Mucosa of descending colon (tissue), 3 donors: ENCODE measurements around the gene GTF2H4. TPM values are rescaled to one million over a fixed set of nuclear protein-coding genes. Genes with fewer than 3 reads are reported as not detected.

Experiments used
- ATAC-seq: fragments of 200-7000 bp; cut with Tn5 transposase; one replicate; pipeline ENCODE4 v1.9.1; 2020; ENCODE audit warnings: mild to moderate bottlenecking, moderate library complexity
- DNase-seq, 3 donors: peaks; one replicate each; pipeline ENCODE4 v3.0.0-alpha.2; 2020
- H3K36me3 ChIP-seq: fragments of 200-600 bp; one replicate; pipeline ENCODE4 v1.8.0; 2021; ENCODE audit warnings: low read depth, mild to moderate bottlenecking
- H3K4me1 ChIP-seq: fragments of 200-600 bp; one replicate; pipeline ENCODE4 v1.8.0; 2021; ENCODE audit warnings: low read depth, mild to moderate bottlenecking
- H3K4me3 ChIP-seq: fragments of 200-600 bp; one replicate; pipeline ENCODE4 v1.8.0; 2021; ENCODE audit warnings: mild to moderate bottlenecking
- H3K9me3 ChIP-seq: fragments of 200-600 bp; one replicate; pipeline ENCODE4 v1.8.0; 2021; ENCODE audit warnings: mild to moderate bottlenecking
- intact Hi-C, 2 donors: fragments of 100-400 bp; cut with DNase I in 1 of 2; cut with micrococcal nuclease in 1 of 2; formaldehyde crosslinking; loops; one replicate each; pipeline versions ENCODE4 v1.11.0 to v1.11.1; 2022; cut with DNase I, micrococcal nuclease
- total RNA-seq, 3 donors: library from RNA; stranded (reverse); fragmentation: NEBNext Ultra II Directional in 2 of 3; extraction: Animal tissue kit (Norgen Biotek cat#: 25700) in 2 of 3; gene quantifications; one replicate each; pipeline versions ENCODE4 v1.2.1 to v1.2.4, GENCODE V29; 2021 to 2023
- TF ChIP-seq, protein P1 (sequence below): fragments of 200-600 bp; IDR thresholded peaks from one replicate; pipeline ENCODE4 v1.8.0; 2022; ENCODE audit warnings: antibody characterized with exemption, mild to moderate bottlenecking
- donor health status: DM: no; HTN: no; CAD: no; lungs with moderate emphysema.
- donor health status: DM: no; HTN: no; CAD: no.
- donor health status: DM: no; HTN: yes; CAD: no.

The GTF2H4 gene
- total RNA-seq, 3 donors from 2014 or later = 17.0 to 25.3 (median 25.0) TPM

DNA sequence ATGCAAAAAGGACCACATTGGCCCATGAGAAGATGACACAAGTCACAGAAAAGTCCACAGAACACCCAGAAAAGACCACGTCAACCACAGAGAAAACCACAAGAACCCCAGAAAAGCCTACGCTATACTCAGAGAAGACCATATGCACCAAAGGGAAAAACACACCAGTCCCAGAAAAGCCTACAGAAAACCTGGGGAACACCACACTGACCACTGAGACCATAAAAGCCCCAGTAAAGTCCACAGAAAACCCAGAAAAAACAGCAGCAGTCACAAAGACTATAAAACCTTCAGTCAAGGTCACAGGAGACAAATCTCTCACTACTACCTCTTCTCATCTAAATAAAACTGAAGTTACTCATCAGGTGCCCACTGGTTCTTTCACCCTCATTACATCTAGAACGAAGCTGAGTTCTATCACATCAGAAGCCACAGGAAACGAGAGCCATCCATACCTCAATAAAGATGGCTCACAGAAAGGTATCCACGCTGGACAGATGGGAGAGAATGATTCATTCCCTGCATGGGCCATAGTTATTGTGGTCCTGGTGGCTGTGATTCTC, 44.0 kb downstream of the GTF2H4 start:
- peaks cover 8% of the 10 kb centered on the region for H3K4me1 ChIP-seq
- no peak overlapping the region for H3K4me3 ChIP-seq
- no peaks in the 10 kb centered on the region for H3K36me3 ChIP-seq
- TF ChIP-seq, protein P1, sequence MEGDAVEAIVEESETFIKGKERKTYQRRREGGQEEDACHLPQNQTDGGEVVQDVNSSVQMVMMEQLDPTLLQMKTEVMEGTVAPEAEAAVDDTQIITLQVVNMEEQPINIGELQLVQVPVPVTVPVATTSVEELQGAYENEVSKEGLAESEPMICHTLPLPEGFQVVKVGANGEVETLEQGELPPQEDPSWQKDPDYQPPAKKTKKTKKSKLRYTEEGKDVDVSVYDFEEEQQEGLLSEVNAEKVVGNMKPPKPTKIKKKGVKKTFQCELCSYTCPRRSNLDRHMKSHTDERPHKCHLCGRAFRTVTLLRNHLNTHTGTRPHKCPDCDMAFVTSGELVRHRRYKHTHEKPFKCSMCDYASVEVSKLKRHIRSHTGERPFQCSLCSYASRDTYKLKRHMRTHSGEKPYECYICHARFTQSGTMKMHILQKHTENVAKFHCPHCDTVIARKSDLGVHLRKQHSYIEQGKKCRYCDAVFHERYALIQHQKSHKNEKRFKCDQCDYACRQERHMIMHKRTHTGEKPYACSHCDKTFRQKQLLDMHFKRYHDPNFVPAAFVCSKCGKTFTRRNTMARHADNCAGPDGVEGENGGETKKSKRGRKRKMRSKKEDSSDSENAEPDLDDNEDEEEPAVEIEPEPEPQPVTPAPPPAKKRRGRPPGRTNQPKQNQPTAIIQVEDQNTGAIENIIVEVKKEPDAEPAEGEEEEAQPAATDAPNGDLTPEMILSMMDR = no peak
- H3K9me3 ChIP-seq = no peaks in the 10 kb centered on the region
- intact Hi-C loops = no loop called here
- DNase-seq (no peak), ATAC-seq (no peak)

DNA sequence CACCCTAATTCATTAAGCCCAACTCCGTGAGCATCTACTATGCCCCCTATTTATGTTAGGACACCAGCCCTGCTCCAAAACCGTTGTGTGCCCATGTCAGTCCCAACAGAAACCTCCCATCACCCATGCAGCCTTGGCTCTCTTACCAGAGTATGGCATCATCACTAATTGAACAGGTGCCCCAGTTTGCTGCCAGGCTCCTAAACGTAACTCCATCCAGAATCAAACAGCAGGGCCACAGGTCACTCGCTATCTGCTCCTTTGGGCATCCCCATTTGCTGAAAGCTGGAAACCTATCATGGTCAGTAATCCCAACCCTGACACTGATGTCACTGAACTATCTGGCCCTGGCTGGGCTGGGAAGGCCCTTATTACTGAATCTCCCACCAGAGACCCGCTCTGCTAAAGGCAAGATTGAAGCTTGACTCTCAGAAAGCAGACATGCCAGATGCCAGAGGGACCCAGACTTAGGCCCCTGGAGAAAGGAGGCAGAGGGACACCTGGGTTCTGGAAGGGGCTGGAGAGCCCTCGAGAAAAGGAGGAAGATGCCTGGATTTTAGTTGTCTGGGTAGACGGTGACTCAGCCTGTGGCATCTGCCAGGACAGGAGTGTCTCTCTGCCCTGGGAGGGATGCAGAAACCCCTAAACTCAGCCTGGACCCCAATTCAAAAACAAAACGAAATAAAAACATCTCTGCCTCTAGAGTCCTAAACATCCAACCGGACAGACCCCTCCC, 46.8 kb downstream of the GTF2H4 start:
- DNase-seq = no peak
- TF ChIP-seq, protein P1 = no peak
- peaks cover 8% of the 10 kb centered on the region for H3K4me1 ChIP-seq
- no peaks in the 10 kb centered on the region for H3K9me3 ChIP-seq
- ATAC-seq = peak; percentile 8
- H3K4me3 ChIP-seq = no peak overlapping the region
- H3K36me3 ChIP-seq = no peaks in the 10 kb centered on the region
- intact Hi-C loops = no loop called here

DNA sequence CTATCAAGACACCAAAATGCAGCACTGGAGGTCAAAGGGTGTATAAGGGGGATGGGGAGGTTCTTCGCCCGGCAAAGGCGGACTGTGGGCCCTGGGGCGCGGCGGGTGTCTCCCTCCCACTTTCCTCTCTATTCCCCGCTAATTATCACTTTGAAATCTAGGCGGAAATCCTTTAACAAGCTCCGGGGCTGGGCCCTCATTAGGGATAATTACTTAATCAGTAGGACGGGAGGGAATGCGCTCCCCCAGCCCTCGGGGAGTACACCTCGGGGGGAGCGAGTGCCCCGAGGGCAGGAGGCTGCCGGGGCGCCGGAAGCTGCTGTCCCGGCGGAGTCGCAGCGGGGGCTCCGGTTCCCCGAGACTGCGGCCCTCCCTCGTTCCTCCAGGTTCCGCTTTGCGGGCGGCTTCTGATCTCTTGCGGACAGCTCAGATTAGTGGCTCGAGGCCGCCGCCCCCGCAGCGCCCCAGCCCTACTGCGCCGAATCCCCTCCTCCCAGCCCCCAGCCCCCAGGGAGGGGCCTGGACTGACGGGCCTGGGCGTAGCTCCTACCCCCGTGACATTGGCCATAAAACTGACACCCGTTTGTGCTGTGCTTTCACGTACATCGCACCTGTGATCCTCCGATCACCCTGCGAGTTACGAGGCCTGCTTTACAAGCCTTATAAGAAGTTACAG, 47.5 kb downstream of the GTF2H4 start:
- intact Hi-C loops = no loop called here
- DNase-seq (peak; percentile 42 to 82 (median 60)), ATAC-seq (peak; percentile 90)
- TF ChIP-seq, protein P1 = no peak
- H3K4me1 ChIP-seq = peaks cover 8% of the 10 kb centered on the region
- no peaks in the 10 kb centered on the region for H3K9me3 ChIP-seq
- H3K36me3 ChIP-seq = no peaks in the 10 kb centered on the region
- H3K4me3 ChIP-seq = no peak overlapping the region

DNA sequence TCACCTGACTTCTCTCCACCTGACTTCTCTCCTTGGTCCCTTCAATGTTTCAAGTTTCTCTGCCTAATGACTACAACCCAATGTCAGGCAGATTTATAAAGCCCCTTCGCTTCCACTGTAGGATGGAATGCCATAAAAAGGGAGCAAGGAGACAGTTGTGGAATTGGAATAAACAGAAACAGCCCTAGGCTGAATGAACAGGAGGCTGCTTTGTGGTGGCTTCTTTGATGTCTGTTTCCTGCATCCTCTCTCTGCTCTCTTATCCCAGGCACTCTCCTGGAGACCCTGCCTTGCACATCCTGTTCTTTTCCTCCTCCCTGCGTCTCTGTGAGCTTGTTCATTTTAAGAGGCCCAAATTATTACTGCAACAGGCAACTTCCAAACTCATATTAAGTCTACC, 49.7 kb downstream of the GTF2H4 start:
- TF ChIP-seq, protein P1 = no peak
- intact Hi-C loops = no loop called here
- peaks cover 8% of the 10 kb centered on the region for H3K4me1 ChIP-seq
- no peak overlapping the region for H3K4me3 ChIP-seq
- ATAC-seq = no peak
- no peak for DNase-seq
- no peaks in the 10 kb centered on the region for H3K9me3 ChIP-seq
- H3K36me3 ChIP-seq = no peaks in the 10 kb centered on the region

DNA sequence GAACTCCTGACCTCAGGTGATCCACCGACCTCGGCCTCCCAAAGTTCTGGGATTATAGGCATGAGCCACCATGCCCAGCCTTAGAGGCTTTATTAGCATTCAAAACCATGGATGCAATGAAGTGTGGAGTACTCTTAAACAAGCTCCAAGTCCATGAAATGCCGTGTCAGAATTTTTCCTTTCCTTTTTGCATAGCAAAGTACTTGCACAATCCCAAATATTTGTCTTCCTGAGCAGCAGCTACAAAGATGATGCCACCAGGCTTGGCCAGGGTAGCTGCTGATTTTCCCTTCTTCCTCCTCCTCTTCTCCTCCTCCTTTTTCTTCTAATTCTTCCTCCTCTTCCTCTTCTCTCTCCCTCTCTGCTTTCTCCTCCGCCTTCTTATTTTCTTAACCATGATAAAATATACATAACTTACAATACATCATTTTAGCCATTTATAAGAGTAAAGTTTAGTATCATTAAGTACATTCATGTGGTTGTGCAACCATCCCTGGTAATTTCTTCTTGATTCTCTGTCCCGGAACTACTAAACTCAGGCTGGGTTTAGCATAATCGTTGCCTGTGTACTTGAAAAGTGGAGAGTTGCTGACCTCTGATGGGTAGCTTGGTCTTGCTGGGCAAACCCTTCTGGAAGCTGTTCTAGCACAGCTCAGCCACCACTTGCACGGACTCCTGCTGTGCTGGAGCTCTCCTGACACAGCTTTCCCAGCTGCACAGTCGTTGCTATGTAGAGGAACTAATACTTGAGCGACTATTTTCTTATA, 53.1 kb downstream of the GTF2H4 start:
- intact Hi-C loops = no loop called here
- DNase-seq (no peak), ATAC-seq (no peak)
- TF ChIP-seq, protein P1 = no peak
- no peaks in the 10 kb centered on the region for H3K36me3 ChIP-seq
- H3K4me3 ChIP-seq = no peak overlapping the region
- no peaks in the 10 kb centered on the region for H3K9me3 ChIP-seq
- H3K4me1 ChIP-seq = peaks cover 2% of the 10 kb centered on the region
